ENCODE data around the gene MBLAC1. TPM values are rescaled to one million over a fixed set of nuclear protein-coding genes. Genes with fewer than 3 reads are reported as not detected.
A peak's percentile ranks its signal among the peaks of the same experiment; 100 is the strongest.

Gene MBLAC1
- total RNA-seq, 1 experiment from 2014 or later = 4.1 TPM

GRCh38 chr7:100093498-100093897 is 33.3 kb upstream of the MBLAC1 start:
- in situ Hi-C loops (cut with HindIII; ENCODE audit: low pct_unique_long_range_greater_than_20kb, low sequenced_read_pairs) = no loop called here
- DNase-seq (ENCODE audit: low read depth, low spot score) = no peak

- in situ Hi-C loops (cut with HindIII; ENCODE audit: low pct_unique_long_range_greater_than_20kb, low sequenced_read_pairs) = no loop called here
- no peak for DNase-seq (ENCODE audit: low read depth, low spot score)
Measured at GRCh38 chr7:100093925-100094486, 32.8 kb upstream of the MBLAC1 start.

GRCh38 chr7:100095289-100095688 is 31.5 kb upstream of the MBLAC1 start:
- DNase-seq (ENCODE audit: low read depth, low spot score) = no peak
- in situ Hi-C loops (cut with HindIII; ENCODE audit: low pct_unique_long_range_greater_than_20kb, low sequenced_read_pairs) = no loop called here

GRCh38 chr7:100095704-100096103 is 31.1 kb upstream of the MBLAC1 start:
- in situ Hi-C loops (cut with HindIII; ENCODE audit: low pct_unique_long_range_greater_than_20kb, low sequenced_read_pairs) = no loop called here
- no peak for DNase-seq (ENCODE audit: low read depth, low spot score)

GRCh38 chr7:100098913-100099312 is 27.9 kb upstream of the MBLAC1 start:
- DNase-seq (ENCODE audit: low read depth, low spot score) = no peak
- in situ Hi-C loops (cut with HindIII; ENCODE audit: low pct_unique_long_range_greater_than_20kb, low sequenced_read_pairs) = no loop called here

- DNase-seq (ENCODE audit: low read depth, low spot score) = no peak
- in situ Hi-C loops (cut with HindIII; ENCODE audit: low pct_unique_long_range_greater_than_20kb, low sequenced_read_pairs) = no loop called here
Measured at GRCh38 chr7:100099452-100099851, 27.3 kb upstream of the MBLAC1 start.

- in situ Hi-C loops (cut with HindIII; ENCODE audit: low pct_unique_long_range_greater_than_20kb, low sequenced_read_pairs) = no loop called here
- DNase-seq (ENCODE audit: low read depth, low spot score) = peak; percentile 97
Measured at GRCh38 chr7:100100420-100101015, 26.2 kb upstream of the MBLAC1 start.

DNA sequence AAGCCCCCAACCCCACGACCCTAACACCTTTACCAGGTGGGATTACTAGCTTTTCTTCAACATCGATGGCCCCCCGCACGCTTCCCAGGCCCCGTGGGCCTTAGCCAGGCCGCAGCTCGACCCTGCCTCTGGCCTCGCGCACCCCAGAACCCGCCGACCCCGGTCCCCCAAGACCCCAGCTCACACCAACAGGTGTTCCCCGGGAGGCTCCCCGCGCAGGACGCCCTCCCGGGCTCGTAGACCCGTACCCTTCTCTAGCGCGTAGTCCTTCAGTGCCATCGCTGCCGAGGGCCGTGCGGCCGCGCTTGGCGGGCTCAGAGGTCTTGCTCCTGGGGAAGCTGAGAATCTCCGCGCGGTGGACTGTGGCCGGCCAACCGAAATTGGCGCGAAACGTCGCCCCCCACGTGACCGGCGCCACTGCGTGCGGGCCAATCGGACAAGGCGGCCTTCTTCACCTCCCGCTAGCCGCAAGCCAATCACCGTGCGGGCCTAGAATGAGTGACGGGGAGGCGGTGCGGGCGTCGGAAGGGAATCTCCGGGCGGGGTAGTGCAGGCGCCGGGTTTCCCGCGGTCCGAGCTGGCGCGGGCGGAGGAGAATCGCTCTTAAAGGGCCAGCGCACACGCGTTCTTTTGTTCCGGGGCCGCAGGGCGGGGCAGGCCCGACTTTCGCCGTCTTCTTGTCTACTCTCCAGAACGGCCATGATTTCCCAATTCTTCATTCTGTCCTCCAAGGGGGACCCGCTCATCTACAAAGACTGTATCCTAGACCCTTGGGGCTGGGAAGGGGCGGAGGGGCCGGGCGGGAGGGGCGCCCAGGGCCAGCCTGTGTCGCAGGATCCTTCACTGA is 25.5 kb upstream of the MBLAC1 start, which contains the start of the genes AP4M1 and MCM7:
Gene AP4M1 (plus strand): TSS at position 628 of the 847 bp plus-strand sequence. CDS start 72 bp downstream, at position 700.
Gene MCM7 (minus strand): TSS at position 382 of the 847 bp plus-strand sequence. CDS start 103 bp downstream, at position 279.
- in situ Hi-C loops (cut with HindIII; ENCODE audit: low pct_unique_long_range_greater_than_20kb, low sequenced_read_pairs) = no loop called here
- peak; percentile 100 for DNase-seq (ENCODE audit: low read depth, low spot score)

DNA sequence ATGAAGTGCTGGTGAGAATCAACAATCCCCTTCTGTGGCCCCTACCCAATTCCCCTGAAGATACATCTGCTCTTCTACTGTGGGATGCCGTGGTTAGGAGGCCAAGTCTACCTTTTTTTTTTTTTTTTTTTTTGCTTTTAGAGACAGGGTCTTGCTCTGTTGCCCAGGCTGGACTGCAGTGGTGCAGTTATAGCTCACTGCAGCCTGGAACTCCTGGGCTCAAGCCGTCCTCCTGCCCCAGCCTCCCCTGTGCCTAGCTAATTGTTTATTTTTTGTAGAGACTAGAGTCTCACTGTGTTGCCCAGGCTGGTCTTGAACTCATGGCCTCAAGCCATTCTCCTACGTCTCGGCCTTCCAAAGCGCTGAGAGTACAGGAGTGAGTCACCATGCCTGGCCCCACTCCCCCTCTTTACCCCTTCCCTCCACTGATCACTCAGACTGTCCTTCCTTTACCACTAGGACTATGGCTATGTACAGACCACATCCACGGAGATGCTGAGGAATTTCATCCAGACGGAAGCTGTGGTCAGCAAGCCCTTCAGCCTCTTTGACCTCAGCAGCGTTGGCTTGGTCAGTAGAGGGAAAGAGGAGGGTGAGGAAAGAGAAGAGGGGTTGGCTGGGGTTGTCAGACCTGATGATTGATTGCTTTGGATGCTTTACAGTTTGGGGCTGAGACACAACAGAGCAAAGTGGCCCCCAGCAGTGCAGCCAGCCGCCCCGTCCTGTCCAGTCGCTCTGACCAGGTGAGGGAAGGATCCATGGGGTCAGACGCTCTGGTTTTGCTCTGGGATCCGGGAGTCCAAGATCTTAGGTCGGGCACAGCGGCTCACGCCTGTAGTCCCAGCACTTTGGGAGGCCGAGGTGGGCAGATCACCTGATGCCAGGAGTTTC is 23.6 kb upstream of the MBLAC1 start:
- in situ Hi-C loops (cut with HindIII; ENCODE audit: low pct_unique_long_range_greater_than_20kb, low sequenced_read_pairs) = no loop called here
- no peak for DNase-seq (ENCODE audit: low read depth, low spot score)

DNA sequence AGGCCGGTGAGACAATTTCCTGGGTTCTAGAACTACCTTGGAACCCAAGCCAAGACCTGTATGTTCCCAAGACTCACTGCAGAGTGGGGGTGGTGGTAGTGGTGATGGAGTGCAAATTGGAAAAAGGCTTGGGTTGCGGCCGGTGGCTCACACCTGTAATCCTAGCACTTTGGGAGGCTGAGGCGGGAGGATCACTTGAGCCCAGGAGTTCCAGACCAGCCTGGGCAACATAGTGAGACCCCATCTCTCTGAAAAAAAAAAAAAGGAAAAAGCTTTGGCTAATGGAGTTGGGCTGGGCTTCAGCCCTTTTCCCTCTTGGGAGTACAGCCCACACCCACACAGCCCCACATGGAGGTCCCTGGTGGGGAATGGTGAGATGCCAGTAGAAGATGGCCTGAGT is 21.2 kb upstream of the MBLAC1 start:
- in situ Hi-C loops (cut with HindIII; ENCODE audit: low pct_unique_long_range_greater_than_20kb, low sequenced_read_pairs) = no loop called here

DNA sequence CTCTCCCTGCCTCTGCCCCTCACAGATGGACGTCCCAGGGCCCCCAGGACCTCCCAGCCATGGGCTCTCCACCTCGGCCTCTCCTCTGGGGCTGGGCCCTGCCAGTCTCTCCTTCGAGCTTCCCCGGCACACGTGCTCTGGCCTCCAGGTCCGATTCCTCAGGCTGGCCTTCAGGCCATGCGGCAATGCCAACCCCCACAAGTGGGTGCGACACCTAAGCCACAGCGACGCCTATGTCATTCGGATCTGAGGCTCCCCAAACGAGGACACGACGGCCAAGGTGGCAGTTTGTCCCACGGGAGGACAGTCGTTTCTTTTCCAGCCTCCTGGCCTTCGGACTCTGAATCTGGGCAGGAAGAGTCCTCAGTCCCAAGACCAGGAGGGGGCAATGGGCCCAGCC is 20.1 kb upstream of the MBLAC1 start:
- in situ Hi-C loops (cut with HindIII; ENCODE audit: low pct_unique_long_range_greater_than_20kb, low sequenced_read_pairs) = no loop called here
- no peak for DNase-seq (ENCODE audit: low read depth, low spot score)

More for the DNA sequence above, 21.2 kb upstream of the MBLAC1 start:
- DNase-seq (ENCODE audit: low read depth, low spot score) = no peak

DNA sequence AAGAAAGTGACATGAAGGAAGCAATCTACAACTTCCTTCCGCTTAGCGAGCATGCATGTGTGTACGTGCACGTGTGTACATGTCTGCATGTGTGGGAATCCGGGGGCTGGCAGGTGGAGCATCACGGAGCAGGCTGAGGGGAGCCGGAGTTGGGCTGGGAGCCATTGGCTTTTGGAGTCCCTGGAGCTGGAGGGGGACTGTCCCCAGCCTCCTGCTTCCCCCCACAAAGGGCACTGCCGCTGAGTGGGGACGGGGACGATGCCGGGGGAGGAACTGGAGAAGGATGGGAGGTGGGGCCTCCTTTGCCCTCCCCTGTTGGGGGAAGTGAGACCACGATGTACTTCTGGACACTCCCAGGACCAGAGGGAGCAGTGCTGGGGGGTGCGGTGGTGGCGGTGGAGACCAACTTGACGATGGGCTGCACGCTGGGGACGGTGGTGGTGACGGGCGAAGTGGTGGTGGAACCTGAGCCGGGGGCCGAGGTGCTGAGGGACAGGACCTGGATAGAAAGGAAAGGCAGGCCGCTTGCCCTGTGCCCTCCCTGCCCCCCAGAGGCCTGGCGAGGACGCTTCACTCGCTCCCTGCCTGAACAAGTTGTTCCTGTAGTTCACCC is 19.5 kb upstream of the MBLAC1 start:
- no peak for DNase-seq (ENCODE audit: low read depth, low spot score)
- in situ Hi-C loops (cut with HindIII; ENCODE audit: low pct_unique_long_range_greater_than_20kb, low sequenced_read_pairs) = no loop called here

- in situ Hi-C loops (cut with HindIII; ENCODE audit: low pct_unique_long_range_greater_than_20kb, low sequenced_read_pairs) = no loop called here
- DNase-seq (ENCODE audit: low read depth, low spot score) = no peak
Measured at GRCh38 chr7:100107890-100108289, 18.9 kb upstream of the MBLAC1 start.

DNA sequence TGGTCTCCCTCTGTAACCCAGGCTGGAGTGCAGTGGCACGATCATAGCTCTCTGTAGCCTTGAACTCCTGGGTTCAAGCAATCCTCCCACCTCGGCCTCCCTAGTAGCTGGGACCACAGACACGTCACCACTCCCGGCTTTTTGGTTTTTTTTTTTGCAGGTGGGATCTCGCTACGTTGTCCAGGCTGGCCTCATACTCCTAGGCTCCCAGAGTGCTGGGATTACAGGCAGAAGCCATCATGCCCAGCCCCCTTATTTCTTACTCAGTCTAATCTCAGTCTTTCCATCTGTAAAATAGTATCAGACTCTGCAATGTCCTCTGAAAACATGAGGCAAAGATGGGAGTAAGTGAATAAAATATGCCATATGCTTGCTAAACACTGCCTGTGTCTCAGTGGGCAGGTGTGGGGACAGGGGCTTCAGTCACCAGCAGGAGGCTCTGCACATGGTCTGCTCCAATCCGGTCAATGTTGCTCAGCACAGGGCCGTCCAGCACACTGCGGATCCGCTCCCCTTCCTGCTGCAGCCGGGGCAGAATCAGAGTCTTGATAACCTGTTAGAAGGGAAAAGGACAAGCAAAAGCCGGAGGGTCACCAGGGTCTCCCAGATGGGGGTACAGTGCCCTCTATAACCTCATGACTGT is 17.1 kb upstream of the MBLAC1 start:
- DNase-seq (ENCODE audit: low read depth, low spot score) = no peak
- in situ Hi-C loops (cut with HindIII; ENCODE audit: low pct_unique_long_range_greater_than_20kb, low sequenced_read_pairs) = no loop called here

DNA sequence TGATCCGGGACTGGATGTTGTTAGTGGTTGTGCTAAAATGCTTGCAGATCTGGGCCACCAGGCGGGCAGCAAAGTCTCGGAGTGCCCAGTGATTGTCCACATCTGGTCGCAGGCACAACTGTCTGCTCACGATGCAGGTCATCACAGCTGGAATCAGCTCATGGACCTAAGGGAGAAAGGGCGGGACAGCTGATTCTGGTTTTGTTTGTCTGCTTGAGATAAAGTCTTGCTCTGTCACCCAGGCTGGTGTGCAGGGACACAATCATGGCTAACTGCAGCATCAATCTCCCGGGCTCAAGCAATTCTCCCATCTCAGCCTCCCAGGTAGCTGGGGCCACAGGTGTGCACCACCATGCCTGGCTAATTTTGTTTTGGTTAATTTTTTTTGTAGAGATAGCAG is 15.6 kb upstream of the MBLAC1 start:
- in situ Hi-C loops (cut with HindIII; ENCODE audit: low pct_unique_long_range_greater_than_20kb, low sequenced_read_pairs) = no loop called here
- DNase-seq (ENCODE audit: low read depth, low spot score) = no peak

DNA sequence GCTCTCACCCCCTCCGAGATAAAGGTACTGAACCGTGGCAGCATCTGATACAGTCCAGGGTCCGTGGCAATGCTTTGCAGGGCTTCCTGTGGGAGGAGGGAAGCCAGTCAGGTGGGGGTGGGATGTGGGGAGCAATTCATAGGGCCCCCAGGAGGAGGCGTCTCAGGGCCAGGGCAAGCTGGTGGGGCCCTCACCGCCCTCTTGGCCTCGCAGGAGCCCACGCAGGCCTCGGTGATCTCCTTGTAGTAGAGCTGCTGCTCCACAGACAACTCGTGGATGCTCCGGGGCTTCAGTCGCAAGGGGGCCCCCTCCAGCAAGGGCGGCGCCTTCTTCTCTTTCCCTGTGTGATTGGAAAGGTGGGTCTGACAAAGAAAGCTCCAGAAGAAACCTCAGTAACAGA is 14.9 kb upstream of the MBLAC1 start:
- in situ Hi-C loops (cut with HindIII; ENCODE audit: low pct_unique_long_range_greater_than_20kb, low sequenced_read_pairs) = no loop called here
- no peak for DNase-seq (ENCODE audit: low read depth, low spot score)

GRCh38 chr7:100115026-100115425 is 11.7 kb upstream of the MBLAC1 start:
- in situ Hi-C loops (cut with HindIII; ENCODE audit: low pct_unique_long_range_greater_than_20kb, low sequenced_read_pairs) = no loop called here
- no peak for DNase-seq (ENCODE audit: low read depth, low spot score)

All from SK-MEL-5 (cell line).